Astrocyte (in vitro differentiated cells and primary cell): ENCODE data around the gene VAMP8. TPM values are rescaled to one million over a fixed set of nuclear protein-coding genes. Genes with fewer than 3 reads are reported as not detected.
A peak's percentile ranks its signal among the peaks of the same experiment; 100 is the strongest.

Source experiments
- DNase-seq: peaks from one replicate; pipeline ENCODE4 v3.0.0-alpha.2; 2010; ENCODE audit warnings: low read depth
- FAIRE-seq: peaks from 2 replicates; lab custom pipeline; 2011; peaks lifted over from hg19 to GRCh38; lab: Jason Lieb, UNC
- H2AFZ ChIP-seq: 2 replicates; pipeline ENCODE4 v1.6.0; 2012; ENCODE audit warnings: low read depth, low read length, inconsistent platforms
- H3K27ac ChIP-seq: 2 replicates; pipeline ENCODE4 v1.5.1; 2011; ENCODE audit warnings: low read depth, low read length, inconsistent platforms
- H3K27me3 ChIP-seq: 2 replicates; pipeline ENCODE4 v1.6.0; 2011; ENCODE audit warnings: low read length, inconsistent platforms; ENCODE audit not compliant: insufficient read depth
- H3K36me3 ChIP-seq: 2 replicates; pipeline ENCODE4 v1.5.1; 2011; ENCODE audit warnings: low read length, inconsistent platforms; ENCODE audit not compliant: insufficient read depth
- H3K4me1 ChIP-seq: 2 replicates; pipeline ENCODE4 v1.5.1; 2011; ENCODE audit warnings: low read length, inconsistent platforms; ENCODE audit not compliant: insufficient read depth
- H3K4me2 ChIP-seq: 2 replicates; pipeline ENCODE4 v1.6.0; 2012; ENCODE audit warnings: low read length, inconsistent platforms
- H3K4me3 ChIP-seq: 2 replicates; pipeline ENCODE4 v1.5.1; 2011; ENCODE audit warnings: low read depth, mild to moderate bottlenecking, low read length, inconsistent platforms; ENCODE audit not compliant: insufficient read depth
- H3K79me2 ChIP-seq: 2 replicates; pipeline ENCODE4 v1.6.0; 2012; ENCODE audit warnings: mild to moderate bottlenecking, low read length, inconsistent platforms; ENCODE audit not compliant: insufficient read depth
- H3K9ac ChIP-seq: 2 replicates; pipeline ENCODE4 v1.6.0; 2012; ENCODE audit warnings: mild to moderate bottlenecking, low read length, inconsistent platforms
- H3K9me3 ChIP-seq: 2 replicates; pipeline ENCODE4 v1.5.1; 2012; ENCODE audit warnings: low read depth, mild to moderate bottlenecking, low read length, inconsistent platforms; ENCODE audit not compliant: insufficient read depth
- H4K20me1 ChIP-seq: 2 replicates; pipeline ENCODE4 v1.6.0; 2012; ENCODE audit warnings: low read length, inconsistent platforms; ENCODE audit not compliant: insufficient read depth
- H3K27ac Mint-ChIP-seq: one replicate; pipeline ENCODE4 v1.8.0; 2021; ENCODE audit warnings: mild to moderate bottlenecking, mixed read lengths; ENCODE audit not compliant: unreplicated experiment
- H3K27me3 Mint-ChIP-seq: one replicate; pipeline ENCODE4 v1.8.0; 2021; ENCODE audit warnings: low read depth, mixed read lengths; ENCODE audit not compliant: unreplicated experiment
- H3K36me3 Mint-ChIP-seq: one replicate; pipeline ENCODE4 v1.8.0; 2021; ENCODE audit warnings: low read depth, mixed read lengths; ENCODE audit not compliant: unreplicated experiment
- H3K4me1 Mint-ChIP-seq: one replicate; pipeline ENCODE4 v1.8.0; 2021; ENCODE audit warnings: low read depth, mixed read lengths; ENCODE audit not compliant: unreplicated experiment
- H3K4me3 Mint-ChIP-seq: one replicate; pipeline ENCODE4 v1.8.0; 2021; ENCODE audit warnings: mild to moderate bottlenecking, moderate library complexity, mixed read lengths; ENCODE audit not compliant: unreplicated experiment
- H3K9me3 Mint-ChIP-seq: one replicate; pipeline ENCODE4 v1.8.0; 2021; ENCODE audit warnings: mild to moderate bottlenecking, mixed read lengths; ENCODE audit not compliant: unreplicated experiment
- EZH2 ChIP-seq: IDR thresholded peaks from 2 replicates; pipeline ENCODE4 v1.6.1; 2012; ENCODE audit warnings: mild to moderate bottlenecking, low read length, inconsistent platforms; ENCODE audit not compliant: insufficient read depth
- total RNA-seq: library from RNA; stranded (reverse); gene quantifications from 2 replicates; pipeline ENCODE4 v1.2.1, GENCODE V29; 2021
- TF ChIP-seq, protein P1 (sequence below): IDR thresholded peaks from 2 replicates; pipeline ENCODE4 v1.5.1; 2011; ENCODE audit warnings: low read depth, mild to moderate bottlenecking, inconsistent platforms, low read length, moderate library complexity; ENCODE audit not compliant: insufficient read depth

Gene VAMP8
- total RNA-seq, 1 donor from 2014 or later: 35.3 TPM

- H3K36me3 Mint-ChIP-seq: peaks cover 18% of the 10 kb centered on the region
- peak overlapping the region; percentile 99 for H3K27ac ChIP-seq
- peak overlapping the region; percentile 98 for H3K27ac Mint-ChIP-seq
- H3K27me3 Mint-ChIP-seq: no peaks in the 10 kb centered on the region
- peaks cover 38% of the 10 kb centered on the region for H4K20me1 ChIP-seq
- DNase-seq: no peak
- peak overlapping the region; percentile 91 for H3K4me3 Mint-ChIP-seq
- H3K36me3 ChIP-seq: peaks cover 24% of the 10 kb centered on the region
- FAIRE-seq: no peak
- no peak for TF ChIP-seq EZH2
- TF ChIP-seq, protein P1, sequence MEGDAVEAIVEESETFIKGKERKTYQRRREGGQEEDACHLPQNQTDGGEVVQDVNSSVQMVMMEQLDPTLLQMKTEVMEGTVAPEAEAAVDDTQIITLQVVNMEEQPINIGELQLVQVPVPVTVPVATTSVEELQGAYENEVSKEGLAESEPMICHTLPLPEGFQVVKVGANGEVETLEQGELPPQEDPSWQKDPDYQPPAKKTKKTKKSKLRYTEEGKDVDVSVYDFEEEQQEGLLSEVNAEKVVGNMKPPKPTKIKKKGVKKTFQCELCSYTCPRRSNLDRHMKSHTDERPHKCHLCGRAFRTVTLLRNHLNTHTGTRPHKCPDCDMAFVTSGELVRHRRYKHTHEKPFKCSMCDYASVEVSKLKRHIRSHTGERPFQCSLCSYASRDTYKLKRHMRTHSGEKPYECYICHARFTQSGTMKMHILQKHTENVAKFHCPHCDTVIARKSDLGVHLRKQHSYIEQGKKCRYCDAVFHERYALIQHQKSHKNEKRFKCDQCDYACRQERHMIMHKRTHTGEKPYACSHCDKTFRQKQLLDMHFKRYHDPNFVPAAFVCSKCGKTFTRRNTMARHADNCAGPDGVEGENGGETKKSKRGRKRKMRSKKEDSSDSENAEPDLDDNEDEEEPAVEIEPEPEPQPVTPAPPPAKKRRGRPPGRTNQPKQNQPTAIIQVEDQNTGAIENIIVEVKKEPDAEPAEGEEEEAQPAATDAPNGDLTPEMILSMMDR: no peak
- no peaks in the 10 kb centered on the region for H3K27me3 ChIP-seq
- H3K4me3 ChIP-seq: peak overlapping the region; percentile 99
- H3K4me1 ChIP-seq: peaks cover 32% of the 10 kb centered on the region
- peaks cover 29% of the 10 kb centered on the region for H3K4me1 Mint-ChIP-seq
- H3K9ac ChIP-seq: peak overlapping the region; percentile 99
- H3K9me3 ChIP-seq: no peaks in the 10 kb centered on the region
- H3K9me3 Mint-ChIP-seq: no peaks in the 10 kb centered on the region
- peak overlapping the region; percentile 97 for H3K4me2 ChIP-seq
- H3K79me2 ChIP-seq: peaks cover 57% of the 10 kb centered on the region
- H2AFZ ChIP-seq: peak overlapping the region; percentile 93
Observed at GRCh38 chr2:85537600-85538506, 39.5 kb upstream of the VAMP8 start.

- H3K36me3 Mint-ChIP-seq: peaks cover 22% of the 10 kb centered on the region
- Histone ChIP-seq H3K9ac (peak within 1 kb of the TSS; percentile 99), H4K20me1 (peaks cover 47% of the 10 kb centered on the region), H2AFZ (peak within 1 kb of the TSS; percentile 93), H3K4me2 (peak within 1 kb of the TSS; percentile 97), H3K27ac (peak within 1 kb of the TSS; percentile 99), H3K36me3 (peaks cover 30% of the 10 kb centered on the region), H3K4me1 (peaks cover 32% of the 10 kb centered on the region), H3K79me2 (peaks cover 62% of the 10 kb centered on the region), H3K27me3 (no peaks in the 10 kb centered on the region), H3K9me3 (no peaks in the 10 kb centered on the region), H3K4me3 (peak within 1 kb of the TSS; percentile 99)
- H3K4me3 Mint-ChIP-seq: peak within 1 kb of the TSS; percentile 91
- peaks cover 29% of the 10 kb centered on the region for H3K4me1 Mint-ChIP-seq
- TF ChIP-seq, protein P1: peak; percentile 54
- TF ChIP-seq EZH2: no peak
- DNase-seq (peak; percentile 82), FAIRE-seq (no peak)
- no peaks in the 10 kb centered on the region for H3K27me3 Mint-ChIP-seq
- no peaks in the 10 kb centered on the region for H3K9me3 Mint-ChIP-seq
- H3K27ac Mint-ChIP-seq: peak within 1 kb of the TSS; percentile 98
Observed at GRCh38 chr2:85538507-85539360, 38.7 kb upstream of the VAMP8 start, which contains the start of gene MAT2A. MAT2A (plus strand) TSS chr2:85539168; CDS start chr2:85539288, 120 bp downstream.
